PC-9 (cell line): Measurements from ENCODE around the gene PDE3A. TPM values are rescaled to one million over a fixed set of nuclear protein-coding genes. Genes with fewer than 3 reads are reported as not detected.
"Not testable (repeated sequence)": the region's sequence is repeated elsewhere in the genome, so short reads cannot be mapped to it uniquely, and the experiment has no call there.

Experiments
- Bru-seq: library from RNA; stranded (reverse); fragments of 400-500 nt; gene quantifications from one replicate; lab custom pipeline; 2021; lab: Mats Ljungman, UMichigan
- BruChase-seq, 2 experiments: library from RNA; stranded (reverse); fragments of 400-500 nt; gene quantifications; one replicate each; lab custom pipeline; 2021; lab: Mats Ljungman, UMichigan
- BruUV-seq: library from RNA; stranded (reverse); fragments of 400-500 nt; replicated peaks from 2 replicates; lab custom pipeline; 2021; lab: Mats Ljungman, UMichigan
- CTCF ChIA-PET: fragments of 300-600 bp; sonication (Branson Sonifier 250); formaldehyde crosslinking; loops from one replicate; lab custom pipeline; 2022; ENCODE audit warnings: antibody characterized with exemption; lab: Charles Lee
- POLR2A ChIA-PET: fragments of 300-600 bp; sonication (Branson Sonifier 250); formaldehyde crosslinking; loops from one replicate; lab custom pipeline; 2022; ENCODE audit warnings: antibody characterized with exemption; ENCODE audit not compliant: unreplicated experiment; lab: Charles Lee
- DNase-seq, 2 experiments: peaks; one replicate each; pipeline versions ENCODE4 v3.0.0 to v3.0.0-alpha.2; 2015 to 2022; ENCODE audit warnings: mixed read lengths in 1 of 2
- H2AFZ ChIP-seq: fragments of 200-600 bp; sonication (generic); 2 replicates; pipeline ENCODE4 v1.8.1; 2017; ENCODE audit warnings: antibody characterized with exemption
- H3F3A ChIP-seq: fragments of 200-600 bp; sonication (generic); 2 replicates; pipeline ENCODE4 v1.8.1; 2017; ENCODE audit warnings: antibody characterized with exemption, mild to moderate bottlenecking, low read depth; ENCODE audit not compliant: insufficient read depth
- H3K27ac ChIP-seq: fragments of 200-600 bp; sonication (generic); 2 replicates; pipeline ENCODE4 v1.6.1; 2016; ENCODE audit warnings: mixed run types
- H3K27me3 ChIP-seq: fragments of 200-600 bp; sonication (generic); 2 replicates; pipeline ENCODE4 v1.6.1; 2016; ENCODE audit warnings: low read depth, mixed run types; ENCODE audit not compliant: insufficient read depth
- H3K36me3 ChIP-seq: fragments of 200-600 bp; sonication (generic); 2 replicates; pipeline ENCODE4 v1.6.1; 2016; ENCODE audit warnings: low read depth, mixed run types
- H3K4me1 ChIP-seq: fragments of 200-600 bp; sonication (generic); replicated peaks from 2 replicates; pipeline ENCODE4 v1.6.1; 2016; ENCODE audit warnings: mixed run types; ENCODE audit not compliant: insufficient read depth
- H3K4me2 ChIP-seq: fragments of 200-600 bp; sonication (generic); 2 replicates; pipeline ENCODE4 v1.6.1; 2017; ENCODE audit warnings: mixed run types
- H3K4me3 ChIP-seq: fragments of 200-600 bp; sonication (generic); 2 replicates; pipeline ENCODE4 v1.6.1; 2016; ENCODE audit warnings: mixed run types
- H3K79me2 ChIP-seq: fragments of 200-600 bp; sonication (generic); 2 replicates; pipeline ENCODE4 v1.6.1; 2017; ENCODE audit warnings: low read depth, mixed run types
- H3K9me2 ChIP-seq: fragments of 200-600 bp; sonication (generic); 2 replicates; pipeline ENCODE4 v1.8.1; 2017; ENCODE audit warnings: mild to moderate bottlenecking; ENCODE audit not compliant: insufficient read depth
- H3K9me3 ChIP-seq: fragments of 200-600 bp; sonication (generic); 2 replicates; pipeline ENCODE4 v1.8.1; 2016; ENCODE audit warnings: low read depth; ENCODE audit not compliant: insufficient read depth
- H4K20me1 ChIP-seq: fragments of 200-600 bp; sonication (generic); 2 replicates; pipeline ENCODE4 v1.8.1; 2017; ENCODE audit not compliant: insufficient read depth
- EZH2 ChIP-seq: fragments of 200-600 bp; sonication (generic); IDR thresholded peaks from 2 replicates; pipeline ENCODE4 v1.8.0; 2017; ENCODE audit warnings: antibody characterized with exemption, low read depth
- intact Hi-C: fragments of 100-400 bp; cut with micrococcal nuclease; formaldehyde crosslinking; loops from one replicate; pipeline ENCODE4 v1.10.0; 2022; ENCODE audit not compliant: unreplicated experiment
- long read RNA-seq: library from polyadenylated mRNA; stranded (forward); transcript quantifications from one replicate; pipeline ENCODE4 v2.0.0, GENCODE V29; 2022
- total RNA-seq: library from RNA; stranded (reverse); gene quantifications from 2 replicates; pipeline ENCODE4 v1.2.3, GENCODE V29; 2021
- TF ChIP-seq, protein P1 (sequence below): fragments of 200-600 bp; sonication (generic); conservative IDR thresholded peaks from 2 replicates; pipeline ENCODE4 v1.6.1; 2017; ENCODE audit warnings: mixed run types, antibody characterized with exemption, mild to moderate bottlenecking, moderate library complexity

The PDE3A gene
- total RNA-seq = not detected in 2 replicates
- Bru-seq, nascent RNA = percentile 4 among the genes with signal in this experiment
- percentile 4 among the genes with signal in this experiment for BruChase-seq, experiment 1, labeled RNA remaining after a 2-hour chase
- percentile 8 among the genes with signal in this experiment for BruChase-seq, experiment 2, labeled RNA remaining after a 6-hour chase
- long read RNA-seq, partial matches to known transcripts = 0 of 1 reads
- long read RNA-seq, other reads (novel, unspliced or antisense) = 1 of 1 reads

- H3K79me2 ChIP-seq = no peaks in the 10 kb centered on the region
- no peak within 1 kb of the TSS for H3K27ac ChIP-seq
- no peaks in the 10 kb centered on the region for H3K9me2 ChIP-seq
- intact Hi-C loops = no loop called here
- peak within 1 kb of the TSS; percentile 52; the same call in 1 of the 2 replicates for H2AFZ ChIP-seq
- H3F3A ChIP-seq = no peaks in the 10 kb centered on the region
- POLR2A ChIA-PET = no interaction called here
- no peaks in the 10 kb centered on the region for H4K20me1 ChIP-seq
- no peaks in the 10 kb centered on the region for H3K36me3 ChIP-seq
- CTCF ChIA-PET = no interaction called here
- no peaks in the 10 kb centered on the region for H3K9me3 ChIP-seq
- peaks cover 13% of the 10 kb centered on the region for H3K27me3 ChIP-seq
- no peak for TF ChIP-seq EZH2
- TF ChIP-seq, protein P1, sequence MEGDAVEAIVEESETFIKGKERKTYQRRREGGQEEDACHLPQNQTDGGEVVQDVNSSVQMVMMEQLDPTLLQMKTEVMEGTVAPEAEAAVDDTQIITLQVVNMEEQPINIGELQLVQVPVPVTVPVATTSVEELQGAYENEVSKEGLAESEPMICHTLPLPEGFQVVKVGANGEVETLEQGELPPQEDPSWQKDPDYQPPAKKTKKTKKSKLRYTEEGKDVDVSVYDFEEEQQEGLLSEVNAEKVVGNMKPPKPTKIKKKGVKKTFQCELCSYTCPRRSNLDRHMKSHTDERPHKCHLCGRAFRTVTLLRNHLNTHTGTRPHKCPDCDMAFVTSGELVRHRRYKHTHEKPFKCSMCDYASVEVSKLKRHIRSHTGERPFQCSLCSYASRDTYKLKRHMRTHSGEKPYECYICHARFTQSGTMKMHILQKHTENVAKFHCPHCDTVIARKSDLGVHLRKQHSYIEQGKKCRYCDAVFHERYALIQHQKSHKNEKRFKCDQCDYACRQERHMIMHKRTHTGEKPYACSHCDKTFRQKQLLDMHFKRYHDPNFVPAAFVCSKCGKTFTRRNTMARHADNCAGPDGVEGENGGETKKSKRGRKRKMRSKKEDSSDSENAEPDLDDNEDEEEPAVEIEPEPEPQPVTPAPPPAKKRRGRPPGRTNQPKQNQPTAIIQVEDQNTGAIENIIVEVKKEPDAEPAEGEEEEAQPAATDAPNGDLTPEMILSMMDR = no peak
- peak within 1 kb of the TSS; percentile 42; the same call in 1 of the 2 replicates for H3K4me2 ChIP-seq
- H3K4me1 ChIP-seq = no peaks in the 10 kb centered on the region
- peak in 1 of 2 experiments; percentile 41 for DNase-seq
- peak within 1 kb of the TSS; percentile 29; the same call in 1 of the 2 replicates for H3K4me3 ChIP-seq
- no TSS peak for BruUV-seq
Measured at GRCh38 chr12:20368114-20368650, at the start of gene PDE3A. Gene PDE3A (plus strand): TSS chr12:20368537. CDS start chr12:20369285, 748 bp downstream.

- no peaks in the 10 kb centered on the region for H3K79me2 ChIP-seq
- intact Hi-C loops = no loop called here
- no peaks in the 10 kb centered on the region for H3K36me3 ChIP-seq
- no peaks in the 10 kb centered on the region for H3K9me3 ChIP-seq
- no peaks in the 10 kb centered on the region for H3K4me1 ChIP-seq
- no peaks in the 10 kb centered on the region for H3K27me3 ChIP-seq
- no peak overlapping the region for H3K27ac ChIP-seq
- ChIA-PET POLR2A (no interaction called here), CTCF (no interaction called here)
- H3K4me2 ChIP-seq = no peak overlapping the region
- H2AFZ ChIP-seq = no peak overlapping the region
- H4K20me1 ChIP-seq = no peaks in the 10 kb centered on the region
- DNase-seq = no peak
- no peaks in the 10 kb centered on the region for H3F3A ChIP-seq
- TF ChIP-seq EZH2 = no peak
- TF ChIP-seq, protein P1 = no peak
- H3K4me3 ChIP-seq = no peak overlapping the region
- H3K9me2 ChIP-seq = no peaks in the 10 kb centered on the region
- BruUV-seq = no TSS peak
Measured at GRCh38 chr12:20319366-20319765, 49.0 kb upstream of the PDE3A start.

GRCh38 chr12:20320552-20320951, 47.8 kb upstream of the PDE3A start:
- no TSS peak for BruUV-seq
- no peaks in the 10 kb centered on the region for H3F3A ChIP-seq
- intact Hi-C loops = no loop called here
- H3K4me2 ChIP-seq = no peak overlapping the region
- no peaks in the 10 kb centered on the region for H3K27me3 ChIP-seq
- no peaks in the 10 kb centered on the region for H3K9me3 ChIP-seq
- TF ChIP-seq, protein P1 = no peak
- no peak for TF ChIP-seq EZH2
- H3K4me3 ChIP-seq = no peak overlapping the region
- no peak overlapping the region for H3K27ac ChIP-seq
- no peak overlapping the region for H2AFZ ChIP-seq
- CTCF ChIA-PET = interaction anchor here (0.7 kb wide), 1 partner anchor 60 kb away, joined by 4 read pairs; no protein-coding TSS in a partner anchor
- no peaks in the 10 kb centered on the region for H4K20me1 ChIP-seq
- POLR2A ChIA-PET = no interaction called here
- no peaks in the 10 kb centered on the region for H3K9me2 ChIP-seq
- no peak for DNase-seq
- no peaks in the 10 kb centered on the region for H3K4me1 ChIP-seq
- H3K79me2 ChIP-seq = no peaks in the 10 kb centered on the region
- no peaks in the 10 kb centered on the region for H3K36me3 ChIP-seq

GRCh38 chr12:20330826-20331505, 37.4 kb upstream of the PDE3A start:
- BruUV-seq, intact Hi-C loops, H3K9me3 ChIP-seq, CTCF ChIA-PET, H3K79me2 ChIP-seq, POLR2A ChIA-PET, H3F3A ChIP-seq, H4K20me1 ChIP-seq, H3K9me2 ChIP-seq, H2AFZ ChIP-seq, H3K4me1 ChIP-seq, H3K4me3 ChIP-seq, H3K4me2 ChIP-seq, DNase-seq, H3K27ac ChIP-seq, H3K36me3 ChIP-seq, H3K27me3 ChIP-seq: not testable (repeated sequence)
